Esophagus mucosa (tissue), 1 donor: ENCODE measurements around the gene CFAP299. TPM values are rescaled to one million over a fixed set of nuclear protein-coding genes. Genes with fewer than 3 reads are reported as not detected.
"Not testable (repeated sequence)": the region's sequence is repeated elsewhere in the genome, so short reads cannot be mapped to it uniquely, and the experiment has no call there.

Experiments
- ATAC-seq: fragments of 200-7000 bp; cut with Tn5 transposase; one replicate; pipeline ENCODE4 v1.9.1; 2020
- total RNA-seq: library from RNA; stranded (reverse); gene quantifications from one replicate; pipeline ENCODE4 v1.2.4, GENCODE V29; 2023
- donor health status: DM: yes; HTN: yes; CAD: no.

Gene CFAP299
- total RNA-seq, 1 donor from 2014 or later = not detected

DNA sequence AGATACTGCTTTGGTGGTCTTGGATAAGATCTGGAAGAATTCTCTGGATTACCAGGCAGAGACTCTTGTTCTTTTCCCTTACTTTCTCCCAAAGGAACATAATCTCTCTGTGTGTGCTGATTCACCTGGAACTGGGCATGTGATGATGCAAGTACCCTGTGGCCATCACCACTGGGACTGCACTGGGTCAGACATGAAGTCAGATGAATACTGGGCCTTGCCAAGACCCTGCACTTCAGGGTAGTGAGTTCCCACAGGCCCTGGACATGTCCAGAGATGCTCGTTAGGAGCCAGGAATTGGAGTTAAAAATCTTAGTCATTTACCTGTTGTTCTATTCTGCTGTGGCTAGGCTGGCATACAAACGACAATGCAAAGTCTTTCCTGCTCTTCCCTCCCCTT lies 404.8 kb downstream of the CFAP299 start:
- ATAC-seq = no peak

DNA sequence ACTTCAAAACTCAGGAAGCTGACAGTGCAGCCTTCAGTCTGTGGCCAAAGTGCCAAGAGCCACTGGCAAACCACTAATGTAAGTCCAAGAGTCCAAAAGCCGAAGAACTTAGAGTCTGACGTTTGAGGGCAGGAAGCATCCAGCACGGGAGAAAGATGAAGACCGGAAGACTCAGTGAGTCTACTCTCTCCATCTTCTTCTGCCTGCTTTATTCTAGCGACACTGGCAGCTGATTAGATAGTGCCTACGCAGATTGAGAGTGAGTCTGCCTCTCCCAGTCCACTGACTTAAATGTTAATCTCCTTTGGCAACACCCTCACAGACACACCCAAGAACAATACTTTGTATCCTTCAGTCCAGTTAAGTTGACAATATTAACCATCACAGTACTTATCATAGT lies 414.0 kb downstream of the CFAP299 start:
- ATAC-seq = not testable (repeated sequence)

DNA sequence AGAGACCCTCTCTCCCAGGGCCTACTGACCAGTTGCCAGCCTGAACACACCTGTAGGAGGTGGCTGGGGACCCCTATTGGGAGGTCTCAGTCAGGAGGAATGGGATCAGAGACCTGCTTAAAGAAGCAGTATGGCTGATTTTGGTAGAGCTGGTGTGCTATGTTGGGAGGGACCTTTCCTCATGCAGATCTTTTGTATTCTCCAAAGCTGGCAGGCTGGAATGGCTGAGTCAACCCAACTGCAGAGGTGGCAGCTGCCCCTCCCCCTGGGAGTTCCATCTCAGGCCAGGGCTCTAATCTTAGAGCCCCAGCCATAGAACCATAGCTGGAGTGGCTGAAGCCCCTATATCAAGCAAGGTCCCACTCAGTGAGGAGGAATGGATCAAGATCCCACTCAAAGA lies 415.7 kb downstream of the CFAP299 start:
- no peak for ATAC-seq

DNA sequence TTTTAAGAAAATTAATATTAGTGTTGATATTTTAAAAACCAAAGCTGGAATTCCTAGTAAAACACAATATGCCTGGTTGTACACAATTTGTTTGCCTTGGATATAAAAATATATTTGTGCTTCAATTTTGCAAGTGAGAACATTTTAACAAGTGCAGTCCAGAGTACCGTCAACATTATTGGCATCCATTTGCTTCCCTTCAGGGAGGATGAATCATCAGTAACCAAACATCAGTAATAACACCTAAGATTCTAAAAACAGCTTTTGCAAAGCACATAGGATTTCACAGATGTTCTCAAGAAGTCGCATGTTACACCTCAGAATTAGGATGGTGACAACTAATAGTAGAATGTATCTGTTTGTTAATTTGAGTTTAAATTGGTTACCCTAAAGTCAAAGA lies 432.4 kb downstream of the CFAP299 start:
- ATAC-seq = no peak

DNA sequence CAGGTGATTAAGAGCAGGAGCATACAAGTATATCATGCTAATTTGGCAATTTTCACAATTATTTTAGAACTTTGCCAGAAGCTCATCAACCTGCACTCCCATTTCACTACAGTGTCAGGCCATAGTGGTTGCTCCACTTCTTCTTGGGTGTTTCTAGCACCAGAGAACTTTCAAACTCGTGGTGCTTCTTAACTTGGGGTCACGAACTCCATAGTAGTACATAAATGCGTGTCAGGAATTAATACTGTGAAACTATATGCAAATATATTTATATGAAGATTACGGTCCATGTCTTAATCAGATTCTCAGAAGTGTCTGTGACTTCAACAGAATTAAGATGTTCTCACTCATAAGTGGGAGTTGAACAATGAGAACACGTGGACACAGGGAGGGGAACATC lies 440.6 kb downstream of the CFAP299 start:
- no peak for ATAC-seq

DNA sequence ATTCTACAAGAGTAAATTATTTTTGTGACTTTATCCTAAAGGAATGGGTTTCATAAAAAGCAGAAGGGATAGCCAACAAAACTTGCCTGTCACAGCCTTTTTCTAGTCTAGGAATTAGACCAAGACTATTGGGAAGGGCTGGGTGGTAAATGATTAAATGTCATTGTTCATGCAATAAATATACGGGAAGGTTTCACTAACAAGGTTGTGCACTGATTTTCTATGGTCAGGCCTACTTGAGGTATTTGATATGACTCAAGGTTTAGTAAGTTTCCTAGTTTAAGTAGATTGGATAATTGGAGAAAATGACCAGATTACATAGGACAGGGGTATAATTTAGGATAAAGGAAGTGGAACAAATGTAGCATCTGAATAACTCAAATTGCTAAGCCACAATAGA lies 445.9 kb downstream of the CFAP299 start:
- ATAC-seq = no peak

DNA sequence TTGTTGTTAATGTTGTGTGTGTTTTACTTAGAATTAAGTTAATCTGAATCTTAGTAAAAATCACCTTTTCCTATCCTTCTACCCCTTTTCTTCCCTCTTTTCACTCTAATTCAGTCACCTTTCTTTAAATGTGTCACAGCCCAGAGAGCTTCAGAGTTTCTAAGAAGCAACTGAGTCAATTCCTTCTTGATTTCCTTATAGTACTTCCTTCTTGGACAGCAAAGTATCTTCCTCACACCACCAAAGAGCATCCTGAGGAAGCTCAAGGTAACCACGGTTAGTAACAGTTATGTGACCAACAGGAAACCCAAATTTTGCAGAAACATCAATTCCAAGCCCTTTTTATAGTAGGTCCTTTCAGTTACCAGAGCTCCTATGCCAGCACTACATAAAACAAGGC lies 451.8 kb downstream of the CFAP299 start:
- ATAC-seq = no peak

DNA sequence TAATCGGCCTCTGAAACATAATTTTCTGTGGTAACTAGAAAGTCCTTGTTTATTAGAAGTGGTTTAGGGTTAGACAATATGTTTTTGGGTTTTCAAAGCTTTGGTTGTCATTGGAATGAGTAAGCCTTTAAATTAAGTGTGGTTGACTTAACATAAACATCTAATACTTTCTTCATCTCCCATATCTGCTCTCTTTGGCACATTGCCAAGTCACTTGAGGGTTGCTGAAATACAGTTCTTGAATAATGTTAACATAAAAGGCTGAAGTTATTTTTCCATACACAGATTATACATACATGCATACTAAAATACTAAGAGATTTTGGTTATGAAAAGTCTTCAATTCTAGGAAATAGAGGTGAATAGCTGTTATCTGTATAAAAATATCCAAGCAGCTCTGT lies 453.3 kb downstream of the CFAP299 start:
- ATAC-seq = no peak

DNA sequence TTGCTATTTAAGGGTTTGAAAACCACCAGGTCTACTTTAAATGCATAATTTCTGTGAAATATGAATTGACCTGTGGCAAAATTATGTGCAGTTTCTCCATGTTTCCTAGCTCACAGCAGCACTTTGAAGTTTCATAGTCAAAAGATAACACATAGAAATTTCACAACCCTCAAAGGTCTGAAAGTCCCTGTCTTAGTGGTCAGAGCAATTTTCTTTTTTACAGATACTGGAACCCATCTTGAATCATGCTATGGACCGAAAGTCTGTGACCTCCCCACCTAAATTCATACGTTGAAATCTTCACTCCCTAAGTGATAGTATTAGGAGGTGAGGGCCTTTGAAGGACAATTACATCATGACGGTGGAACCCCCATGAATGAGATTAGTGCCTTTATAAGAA lies 454.6 kb downstream of the CFAP299 start:
- no peak for ATAC-seq

DNA sequence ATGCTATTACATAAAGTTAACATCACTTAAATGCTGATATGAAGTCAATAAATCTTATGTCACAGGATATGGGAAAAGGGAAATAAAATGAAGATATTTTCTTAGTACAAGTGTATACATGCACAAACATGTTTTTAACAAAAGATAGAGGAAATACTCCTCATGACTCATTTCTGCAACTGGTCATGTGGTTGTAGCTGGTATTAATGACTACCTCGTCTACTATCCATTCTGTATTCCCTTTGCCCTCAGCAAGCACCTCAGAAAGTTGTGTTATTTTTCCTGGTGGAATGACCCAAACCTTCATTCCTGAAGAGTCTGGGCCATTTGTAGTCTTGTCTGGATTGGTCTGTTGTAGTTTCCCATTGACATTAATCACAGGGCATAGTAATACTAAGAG lies 458.1 kb downstream of the CFAP299 start:
- peak; percentile 57 for ATAC-seq

DNA sequence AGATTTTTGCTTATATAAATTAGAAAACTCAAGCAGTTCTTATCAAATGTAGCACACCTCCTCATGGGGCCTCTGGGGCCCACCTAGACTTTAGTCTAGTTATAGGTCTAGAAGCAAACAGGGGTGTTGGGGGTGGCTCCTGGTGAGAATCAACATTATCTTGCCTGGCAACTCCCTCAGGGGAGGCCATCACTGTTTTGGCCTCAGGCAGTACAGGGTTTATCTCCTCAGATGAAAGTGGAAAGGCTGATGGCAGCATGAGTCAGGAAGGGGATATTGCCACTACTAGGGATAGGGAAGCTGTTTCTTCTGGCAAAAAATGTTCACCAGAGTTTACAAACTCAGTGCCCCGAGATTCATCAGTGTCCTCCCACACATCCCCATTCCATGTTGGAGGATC lies 462.6 kb downstream of the CFAP299 start:
- ATAC-seq = no peak

DNA sequence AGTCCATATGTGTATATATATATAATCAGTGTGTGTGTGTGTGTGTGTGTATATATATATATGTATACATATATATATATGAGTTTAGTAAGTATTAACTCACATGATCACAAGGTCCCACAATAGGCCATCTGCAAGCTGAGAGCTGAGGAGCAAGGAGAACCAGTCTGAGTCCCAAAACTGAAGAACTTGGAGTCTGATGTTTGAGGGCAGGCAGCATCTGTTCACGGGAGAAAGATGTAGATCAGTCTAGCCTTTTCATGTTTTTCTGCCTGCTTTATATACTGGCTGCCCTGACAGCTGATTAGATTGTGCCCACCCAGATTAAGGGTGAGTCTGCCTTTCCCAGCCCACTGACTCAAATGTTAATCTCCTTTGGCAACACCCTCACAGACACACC lies 465.2 kb downstream of the CFAP299 start:
- not testable (repeated sequence) for ATAC-seq

DNA sequence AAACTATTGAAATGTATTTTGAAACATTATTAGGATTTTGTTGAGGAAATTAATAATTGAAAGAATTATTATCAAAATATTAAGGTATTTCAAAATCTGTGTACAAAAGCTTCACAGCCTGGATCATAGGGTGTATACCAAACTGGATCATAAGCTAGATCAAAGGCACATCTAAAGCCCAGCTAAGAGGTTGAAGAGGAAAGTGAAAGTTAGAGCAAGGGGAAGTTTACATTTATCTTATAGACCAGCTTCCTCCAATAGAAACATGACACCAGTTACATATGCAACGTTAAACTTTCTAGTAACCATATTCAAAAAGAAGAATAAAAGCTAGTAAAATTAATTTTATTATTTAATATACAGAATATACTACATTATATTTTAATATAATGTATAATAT lies 467.8 kb downstream of the CFAP299 start:
- no peak for ATAC-seq

DNA sequence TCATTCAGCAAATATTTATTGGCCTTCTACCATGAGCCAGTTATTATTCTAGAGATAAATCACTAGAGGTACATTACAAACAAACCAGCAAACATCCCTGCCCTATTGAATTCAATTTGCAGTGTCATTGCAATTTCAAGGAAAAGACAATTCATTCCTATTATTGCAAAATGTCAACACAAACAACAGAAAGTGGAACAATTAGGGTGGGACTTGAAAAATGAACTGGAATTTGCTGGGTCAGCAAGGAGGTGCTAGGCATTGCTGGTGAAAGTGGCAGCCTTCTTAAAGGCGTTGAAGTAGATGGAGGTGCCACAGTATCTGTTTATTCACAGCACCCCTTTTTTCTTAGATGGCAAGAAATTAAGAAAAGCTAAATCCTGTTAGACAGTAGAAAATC lies 470.9 kb downstream of the CFAP299 start:
- ATAC-seq = no peak

DNA sequence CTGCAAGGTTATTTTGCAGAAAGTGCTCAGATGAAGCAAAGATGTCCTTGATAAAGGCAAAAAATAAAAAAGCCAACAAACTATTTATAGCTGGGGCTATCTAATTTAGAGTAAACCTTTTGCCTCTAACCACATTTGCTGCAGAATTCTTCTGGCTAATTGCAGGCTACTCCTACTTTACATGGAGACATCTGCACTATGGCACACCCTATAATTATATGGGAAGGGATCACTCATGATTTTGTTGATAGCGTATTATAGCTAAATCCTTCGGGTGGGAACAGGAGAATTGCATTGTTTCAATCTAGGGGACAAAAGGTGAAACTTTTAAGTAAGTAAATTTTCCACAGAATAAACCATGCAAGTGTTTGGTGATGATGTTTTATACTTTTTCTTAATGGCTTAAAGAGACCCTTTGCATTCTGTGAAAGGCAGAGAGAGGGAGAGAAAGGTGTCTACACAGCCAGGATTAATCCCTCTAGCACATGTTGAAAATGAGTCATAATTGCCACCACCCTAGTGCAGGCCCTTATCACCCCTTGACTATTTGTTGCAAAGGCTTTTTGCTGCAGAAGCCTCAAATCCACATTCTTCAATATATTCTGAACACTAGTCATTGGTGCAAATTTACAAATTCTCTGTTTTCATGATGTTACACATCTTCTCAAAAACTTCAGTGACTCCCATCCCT lies 473.7 kb downstream of the CFAP299 start:
- no peak for ATAC-seq

DNA sequence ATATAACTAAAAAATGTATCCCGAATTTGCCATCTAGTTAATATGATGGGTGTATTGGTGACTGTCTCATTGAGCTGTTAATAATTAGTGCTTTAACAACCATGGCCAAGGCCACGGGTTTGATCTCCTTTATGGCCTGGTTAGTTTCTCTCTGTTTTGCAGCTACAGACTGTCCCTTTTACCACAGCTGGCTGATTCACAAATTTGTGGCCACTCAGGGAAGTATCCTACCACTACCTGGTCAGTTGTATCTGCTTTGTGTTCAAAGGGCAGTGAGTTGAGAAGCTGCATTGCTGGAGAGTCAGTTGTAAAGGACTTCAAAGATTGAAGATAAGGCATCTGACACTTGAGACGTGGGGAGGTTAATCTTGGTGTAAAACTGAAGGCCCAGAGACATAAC lies 475.9 kb downstream of the CFAP299 start:
- ATAC-seq = no peak

DNA sequence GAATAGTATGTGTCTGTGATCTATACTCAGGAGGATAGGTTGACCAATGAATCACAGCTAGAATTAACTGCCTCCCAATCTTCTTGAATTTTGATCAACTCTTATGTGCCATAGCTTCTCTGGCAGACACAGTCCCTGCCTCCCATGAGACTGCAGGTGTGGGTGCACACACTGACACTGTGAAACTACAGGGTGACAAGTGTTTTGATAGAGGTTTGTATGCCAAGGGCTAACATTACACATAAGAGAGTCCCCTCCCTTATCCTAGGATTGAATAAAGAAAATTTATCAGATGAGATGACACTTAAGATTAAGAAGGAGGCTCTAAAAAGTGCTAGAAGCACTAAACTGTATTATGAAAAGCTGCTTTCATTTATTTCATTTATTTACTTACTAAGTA lies 476.6 kb downstream of the CFAP299 start:
- ATAC-seq = no peak

DNA sequence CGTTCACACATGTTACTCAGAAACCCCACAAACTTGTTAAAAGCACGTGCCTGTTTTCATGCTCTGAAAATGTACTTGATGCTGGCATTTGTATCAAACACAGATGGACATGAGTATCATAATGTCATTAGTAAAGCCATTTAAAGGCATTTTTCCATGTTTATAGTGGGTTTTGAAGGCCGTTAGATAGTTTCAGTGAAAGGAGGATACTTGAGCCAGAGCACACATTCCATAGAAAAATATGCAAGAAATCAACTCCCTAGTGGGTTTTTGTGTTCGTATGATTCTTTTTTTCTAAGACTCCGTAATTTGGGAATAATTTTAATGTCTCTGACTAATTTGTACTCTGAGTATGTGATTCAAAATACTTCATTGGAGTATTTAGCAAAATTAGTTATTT lies 478.7 kb downstream of the CFAP299 start:
- no peak for ATAC-seq

DNA sequence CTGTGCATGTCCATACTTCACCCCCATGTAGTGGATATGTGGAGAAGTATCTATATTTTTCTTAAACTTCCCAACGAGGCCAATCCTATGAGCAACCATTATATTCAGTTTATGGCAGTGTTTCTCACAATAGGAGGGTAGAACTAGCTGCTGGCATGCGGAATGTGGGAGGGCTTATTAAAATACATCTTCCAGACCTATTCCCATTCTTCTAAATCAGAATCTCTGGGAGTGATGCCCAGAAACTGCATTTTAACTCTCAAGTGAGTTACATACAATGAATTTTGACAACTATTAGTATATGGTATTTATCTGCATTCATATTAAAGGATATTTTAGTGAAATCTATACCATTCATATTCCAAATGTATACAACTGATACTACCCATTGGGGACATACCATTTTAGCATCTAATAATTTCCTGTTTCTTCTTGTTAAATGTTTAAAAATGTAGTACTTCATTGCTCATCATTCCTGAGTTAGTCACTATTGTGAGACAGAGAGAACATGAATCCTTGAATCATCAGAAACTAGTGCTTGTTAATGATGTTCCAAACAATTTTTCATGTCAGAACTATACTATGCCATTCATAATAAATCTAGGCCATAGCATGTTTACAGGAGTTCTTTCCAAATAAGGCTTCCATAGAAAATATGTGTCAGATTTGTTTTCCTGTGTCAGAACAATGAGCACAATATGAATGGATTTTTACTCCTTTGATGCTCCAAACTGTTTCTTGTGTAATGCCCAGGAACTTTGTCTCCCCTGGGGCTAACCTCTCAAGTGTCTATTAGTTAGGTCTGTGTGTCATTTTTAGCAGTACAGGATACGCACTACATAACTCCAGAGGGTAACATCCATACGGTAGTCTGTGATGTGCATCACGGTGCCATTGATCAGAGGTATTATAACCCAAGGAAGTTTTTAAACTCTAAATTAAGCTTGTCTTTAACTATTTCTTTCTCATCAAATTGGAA lies 496.1 kb downstream of the CFAP299 start:
- no peak for ATAC-seq

DNA sequence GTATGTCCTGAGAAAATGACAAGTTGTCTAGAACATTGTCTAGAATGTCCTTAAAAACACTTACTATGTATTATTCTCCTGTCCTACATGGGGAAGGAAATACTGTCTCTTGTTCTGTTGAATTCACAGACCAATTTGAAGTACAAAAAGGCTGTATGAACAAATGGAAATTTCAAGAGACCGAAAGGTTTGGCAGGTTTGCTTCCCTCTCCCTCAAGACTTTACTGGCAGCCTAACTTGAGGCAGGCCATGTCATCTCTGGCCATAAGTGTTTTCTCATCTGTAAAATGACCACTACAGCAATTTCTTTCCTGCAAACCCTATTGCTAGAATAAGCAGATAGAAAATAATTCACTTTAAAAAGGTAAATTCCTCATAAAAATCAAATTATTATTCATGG lies 503.8 kb downstream of the CFAP299 start:
- no peak for ATAC-seq

DNA sequence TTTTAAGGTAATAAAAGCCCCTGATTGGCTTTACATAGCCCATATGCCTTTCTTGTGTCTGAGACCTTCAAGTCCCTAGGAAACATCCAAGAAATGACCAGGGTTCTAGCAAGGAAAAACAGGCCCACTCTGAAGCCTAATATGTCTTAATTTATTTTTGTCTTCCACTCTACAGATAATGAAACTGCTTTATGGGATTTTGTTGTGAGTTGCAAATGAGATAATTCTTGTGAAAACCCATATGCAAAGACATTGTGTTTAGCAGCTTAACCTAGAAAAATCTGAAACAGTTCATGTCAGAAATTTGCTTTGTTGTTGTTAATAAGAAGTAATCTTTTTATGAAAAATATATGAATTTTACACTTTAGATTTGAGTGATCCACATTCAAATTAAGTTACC lies 504.3 kb downstream of the CFAP299 start:
- no peak for ATAC-seq

DNA sequence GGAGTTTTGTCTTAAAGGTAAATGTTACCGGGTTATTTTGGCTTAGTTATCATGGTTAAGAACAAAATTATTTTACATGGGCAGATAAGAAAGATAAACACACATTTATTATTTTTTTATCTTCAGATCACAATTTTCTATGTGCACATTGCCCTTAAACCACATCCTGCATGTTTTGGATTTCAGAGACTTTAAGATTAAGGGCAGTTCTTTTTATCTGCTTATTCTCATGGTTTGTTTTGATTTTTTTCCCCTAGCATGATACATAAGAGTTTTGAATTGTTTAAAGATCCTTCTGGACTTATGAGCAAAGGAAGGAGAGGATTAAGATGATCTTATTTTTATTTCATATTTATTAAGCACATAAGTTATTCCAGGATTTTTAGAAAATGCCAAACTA lies 504.9 kb downstream of the CFAP299 start:
- no peak for ATAC-seq

DNA sequence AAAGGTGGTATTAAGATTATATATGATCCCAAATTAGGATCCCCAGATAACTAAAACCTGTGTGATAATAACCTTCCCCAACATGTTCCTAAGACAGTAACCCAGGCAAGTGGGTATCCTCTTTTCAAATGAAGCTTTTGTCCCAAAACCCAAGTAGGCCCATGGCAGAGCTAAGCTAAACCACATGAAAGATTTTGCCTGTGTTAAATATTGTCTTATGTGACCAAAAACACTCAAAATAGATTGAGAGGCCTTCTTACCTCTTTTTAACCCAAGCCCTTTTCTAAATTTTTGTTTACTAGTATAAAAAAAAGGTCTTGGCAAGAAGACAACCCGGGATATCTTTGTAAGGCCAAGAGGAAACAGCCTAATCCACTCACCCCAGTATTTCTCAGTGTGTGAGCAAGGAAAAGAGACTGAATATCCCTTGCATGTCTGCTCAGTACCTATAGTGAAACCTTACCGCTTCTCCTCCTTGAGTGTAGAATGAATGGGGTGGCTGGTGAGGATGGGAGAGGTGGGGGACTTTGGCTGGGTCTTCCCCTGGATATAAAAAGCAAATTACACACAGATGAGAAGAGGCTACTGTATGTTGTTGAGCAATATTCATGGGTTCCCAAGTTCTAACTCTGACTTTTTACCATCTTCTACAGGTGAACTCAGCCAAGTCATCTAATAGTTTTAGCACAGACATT lies 506.2 kb downstream of the CFAP299 start:
- ATAC-seq = no peak
